T-helper 1 cell (primary cell): ENCODE results near the gene LGR6.

Experiments
- DNase-seq, 5 donors: peaks; one replicate each; pipeline ENCODE4 v3.0.0-alpha.2; 2012 to 2020

LGR6 gene

DNA sequence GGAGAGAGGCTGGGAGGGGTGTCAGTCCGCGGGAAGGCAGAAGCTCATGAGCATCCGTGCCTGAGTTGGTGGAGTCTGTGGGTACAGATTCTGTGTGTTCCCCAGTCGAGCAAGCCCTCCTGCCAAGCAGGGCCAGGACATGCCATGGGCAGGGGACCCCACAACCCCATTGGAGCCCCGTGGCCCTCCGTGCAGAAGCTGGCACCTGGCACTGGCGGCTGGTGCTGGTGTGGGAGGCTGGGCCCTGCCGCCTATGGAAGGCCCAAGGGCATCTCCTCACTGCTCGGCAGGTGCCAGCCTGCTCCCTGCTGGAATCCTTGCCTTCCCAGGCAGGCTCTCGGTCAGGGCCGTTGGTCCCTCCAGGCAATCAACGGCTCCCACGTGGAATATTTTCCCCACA is 74.4 kb downstream of the LGR6 start:
- no peak for DNase-seq

DNA sequence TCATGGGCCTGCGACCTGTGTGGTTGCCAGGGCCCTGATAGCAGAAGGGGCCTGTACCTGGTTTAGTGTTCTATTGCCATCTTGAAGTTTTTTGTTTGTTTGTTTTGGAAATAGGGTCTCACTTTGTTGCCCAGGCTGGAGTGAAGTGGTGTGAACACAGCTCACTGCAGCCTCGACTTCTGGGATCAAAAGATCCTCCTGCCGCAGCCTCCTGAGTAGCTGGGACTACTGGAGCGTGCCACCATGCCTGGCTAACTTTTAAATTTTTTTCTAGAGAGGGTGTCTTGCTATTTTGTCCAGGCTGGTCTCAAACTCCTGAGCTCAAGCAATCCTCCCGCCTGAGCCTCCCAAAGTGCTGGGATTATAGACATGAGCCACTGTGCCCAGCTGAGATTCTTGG is 75.2 kb downstream of the LGR6 start:
- DNase-seq, result no peak

DNA sequence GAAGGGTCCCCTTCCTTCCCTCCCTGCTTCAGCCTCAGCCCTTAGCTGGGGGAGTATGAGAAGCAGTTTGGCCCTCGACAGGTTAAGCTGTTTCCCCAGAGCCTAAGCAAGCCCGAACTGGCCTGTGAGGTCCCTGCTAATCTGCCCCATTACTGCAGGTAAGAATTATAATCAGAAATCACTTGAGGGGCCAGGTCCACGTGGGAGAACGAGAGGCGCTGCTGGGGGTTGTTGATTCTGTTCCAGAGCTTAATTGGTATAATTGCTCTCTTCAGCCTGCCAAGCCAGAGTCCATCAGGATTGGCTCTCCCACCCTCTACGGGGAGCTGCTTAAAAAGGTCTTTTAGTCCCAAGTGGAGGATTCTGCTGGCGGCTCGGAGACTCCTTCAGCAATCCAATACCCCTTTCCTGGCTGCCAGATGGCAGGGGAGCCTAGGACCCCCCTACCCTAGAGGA is 77.3 kb downstream of the LGR6 start:
- DNase-seq, result no peak

DNA sequence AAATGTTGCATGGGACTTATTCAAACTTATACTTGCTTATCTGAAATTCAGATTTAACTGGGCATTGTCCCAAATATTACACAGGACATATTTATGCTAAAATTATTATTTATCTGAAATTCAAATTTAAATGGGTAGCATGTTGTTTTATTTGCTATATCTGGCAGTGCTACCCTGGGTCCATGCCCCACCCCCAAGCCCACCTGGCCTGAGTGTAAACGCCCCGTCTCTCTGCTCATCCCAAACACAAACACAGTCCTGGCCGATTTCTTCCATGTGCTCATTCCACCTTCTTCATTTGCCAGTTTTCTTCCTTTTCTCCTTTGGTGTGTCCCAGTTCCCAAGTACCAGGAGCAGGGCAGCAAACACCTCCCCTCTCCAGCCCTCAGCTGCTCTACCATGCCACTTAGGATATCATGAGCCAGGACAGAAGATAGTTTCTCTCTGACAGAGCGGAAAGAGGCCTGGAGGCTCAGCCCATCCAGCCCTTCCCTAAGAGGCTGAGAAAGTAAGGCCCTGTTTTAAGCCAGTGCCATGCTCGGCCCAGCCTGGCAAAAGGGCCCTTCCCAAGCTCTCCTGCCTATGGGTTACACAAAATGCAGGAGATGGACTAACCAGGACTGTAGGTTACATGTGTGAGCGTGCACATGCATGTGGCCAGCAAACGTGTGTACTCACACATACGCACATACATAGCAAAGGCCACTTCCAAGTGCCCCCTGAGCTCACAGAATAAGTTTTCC is 78.7 kb downstream of the LGR6 start:
- no peak for DNase-seq

DNA sequence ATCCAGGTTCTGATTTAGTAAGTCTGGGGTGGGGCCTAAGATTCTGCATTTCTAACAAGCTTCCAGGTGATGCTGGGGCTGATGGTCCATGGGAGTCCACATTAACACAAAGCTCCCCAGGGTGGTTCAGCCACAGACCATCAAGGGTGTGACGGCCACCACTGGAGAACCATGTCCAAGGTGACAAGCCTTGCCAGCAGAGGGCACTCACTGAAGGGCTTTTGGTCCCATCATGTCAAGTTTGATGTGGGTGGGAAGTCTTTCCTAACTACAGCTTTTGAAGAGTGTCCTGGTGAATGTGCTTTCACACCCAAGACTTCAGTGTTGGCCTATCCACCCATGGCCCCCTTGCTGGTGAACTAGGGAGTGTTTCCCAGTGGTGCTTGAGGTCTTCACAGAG is 81.0 kb downstream of the LGR6 start:
- peak in 4 of 5 donors; percentile 18 to 29 (median 26) for DNase-seq

DNA sequence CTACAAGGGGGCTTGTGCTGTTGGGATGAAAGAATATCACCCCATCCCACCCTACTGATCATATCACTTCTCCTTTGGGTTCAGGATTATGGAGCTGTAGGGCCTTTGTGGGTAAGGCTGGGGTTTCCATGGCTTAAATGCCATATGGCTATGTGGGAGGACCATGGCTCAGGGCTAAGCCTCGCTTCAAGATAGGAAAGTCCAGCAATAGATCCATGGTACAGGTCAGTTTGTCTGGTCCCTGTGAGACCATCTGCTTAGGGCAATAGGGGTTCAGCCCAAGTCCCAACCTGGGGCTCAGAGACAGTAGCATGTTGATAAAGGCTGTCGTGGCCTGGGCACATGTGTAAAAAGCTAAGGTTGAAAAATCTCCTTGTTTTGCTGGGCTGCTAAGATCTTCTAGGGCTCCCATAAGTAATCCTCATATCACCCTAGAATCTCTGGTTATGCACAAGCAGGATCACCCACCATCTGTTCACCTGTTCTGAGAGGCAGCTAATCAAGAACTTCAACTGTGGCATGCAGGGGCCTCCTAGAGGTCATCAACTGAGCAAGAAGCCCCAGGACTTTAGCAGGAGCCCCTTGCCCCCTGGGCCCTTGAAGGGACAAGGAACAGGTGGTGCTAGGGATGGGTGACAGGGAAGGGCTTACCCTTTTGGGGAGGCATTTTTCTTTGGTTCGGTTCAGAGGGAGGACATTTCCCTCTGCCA is 81.6 kb downstream of the LGR6 start:
- no peak for DNase-seq

DNA sequence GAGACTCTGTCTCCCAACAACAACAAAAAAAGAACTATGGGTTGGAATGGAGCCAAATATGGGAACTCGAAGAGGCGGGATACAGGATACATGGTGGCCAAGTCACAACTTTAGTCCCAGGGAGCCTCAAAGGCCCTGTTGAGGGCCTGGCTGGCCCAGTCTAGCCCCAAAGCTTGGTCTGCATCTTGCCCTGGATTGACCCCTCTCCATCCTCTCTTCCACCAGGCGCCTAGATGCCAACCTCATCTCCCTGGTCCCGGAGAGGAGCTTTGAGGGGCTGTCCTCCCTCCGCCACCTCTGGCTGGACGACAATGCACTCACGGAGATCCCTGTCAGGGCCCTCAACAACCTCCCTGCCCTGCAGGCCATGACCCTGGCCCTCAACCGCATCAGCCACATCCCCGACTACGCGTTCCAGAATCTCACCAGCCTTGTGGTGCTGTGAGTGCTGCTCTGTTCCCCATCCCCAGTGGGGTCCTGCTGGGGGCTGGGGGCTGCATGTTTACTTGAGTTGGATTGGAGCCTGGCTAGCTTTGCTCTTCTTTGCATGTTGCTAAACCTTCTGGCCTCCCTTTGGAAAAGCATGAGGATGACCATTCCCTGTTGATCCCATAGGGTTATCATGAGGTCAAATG is 82.6 kb downstream of the LGR6 start:
- no peak for DNase-seq

DNA sequence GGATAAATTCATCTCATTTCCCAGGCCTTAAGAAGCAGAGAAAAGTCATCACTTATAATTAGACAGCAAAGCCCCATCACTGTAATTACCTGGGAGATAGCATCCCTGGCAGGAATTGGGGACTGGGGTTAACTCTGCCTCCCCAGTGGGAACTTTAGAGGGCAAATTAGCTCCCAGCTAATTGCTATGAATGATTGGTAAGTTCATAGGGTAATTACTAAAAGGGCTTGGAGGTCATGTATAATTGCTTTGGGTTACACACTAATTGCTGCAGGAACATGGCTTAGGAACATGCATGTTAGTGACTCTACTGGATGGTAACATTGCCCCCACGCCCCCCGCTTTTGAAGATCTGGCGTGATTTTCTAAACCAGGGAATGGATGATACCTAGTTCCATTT is 83.3 kb downstream of the LGR6 start:
- DNase-seq, result no peak

DNA sequence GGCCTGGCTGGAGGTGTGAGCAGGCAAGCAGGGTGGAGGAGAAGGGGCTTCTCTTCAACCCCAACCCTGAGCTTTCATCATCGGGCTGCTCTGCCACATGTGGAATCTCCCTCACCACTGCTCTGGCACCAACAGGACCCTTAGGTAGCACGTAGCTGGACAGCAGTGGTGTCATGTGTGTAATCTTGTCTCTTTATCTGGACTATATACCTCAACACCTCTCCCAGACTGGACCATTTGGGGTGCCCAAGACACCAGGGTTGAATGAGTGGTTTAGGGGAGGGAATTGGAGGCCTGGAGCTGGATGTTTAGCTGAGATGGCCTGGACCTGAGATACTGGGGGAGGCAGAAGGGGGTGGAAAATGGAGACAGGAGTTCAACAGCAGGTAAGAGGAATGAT is 85.2 kb downstream of the LGR6 start:
- DNase-seq, result no peak

DNA sequence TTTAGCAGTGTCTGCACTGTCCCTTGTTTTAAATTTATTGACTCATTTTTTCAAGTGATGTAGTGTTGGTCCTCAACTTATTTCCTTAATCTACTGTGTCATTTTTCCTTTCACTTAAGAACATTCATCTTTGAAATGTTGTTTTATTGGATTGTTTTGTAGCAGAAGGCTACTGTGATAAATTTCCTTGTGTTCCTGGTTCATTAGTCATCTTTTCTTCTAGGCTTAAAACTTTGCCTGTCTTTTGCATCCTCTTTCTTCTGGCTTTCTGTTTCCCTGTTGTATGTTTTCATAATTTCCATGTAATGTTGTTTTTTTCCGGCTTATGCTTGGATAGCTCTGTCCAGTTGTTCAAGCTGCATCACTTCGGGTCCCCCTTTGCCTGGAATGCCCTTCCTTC is 86.2 kb downstream of the LGR6 start:
- no peak for DNase-seq

DNA sequence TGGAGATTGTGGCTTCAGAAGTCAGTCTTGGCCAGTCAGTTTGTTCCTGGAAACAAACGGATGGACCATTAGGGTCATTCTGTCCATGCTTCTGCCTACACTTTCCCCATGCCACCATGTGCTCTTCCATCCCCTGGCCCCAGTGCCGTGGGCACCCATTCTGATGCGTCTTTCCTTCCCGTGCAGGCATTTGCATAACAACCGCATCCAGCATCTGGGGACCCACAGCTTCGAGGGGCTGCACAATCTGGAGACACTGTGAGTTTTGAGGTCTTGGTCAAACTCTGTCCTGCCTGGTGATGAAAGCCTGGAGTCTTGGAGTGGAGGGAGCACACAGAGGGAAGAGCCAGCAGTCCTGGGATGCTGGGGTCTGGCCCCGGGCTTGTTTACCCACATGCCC is 87.0 kb downstream of the LGR6 start:
- DNase-seq, result no peak

DNA sequence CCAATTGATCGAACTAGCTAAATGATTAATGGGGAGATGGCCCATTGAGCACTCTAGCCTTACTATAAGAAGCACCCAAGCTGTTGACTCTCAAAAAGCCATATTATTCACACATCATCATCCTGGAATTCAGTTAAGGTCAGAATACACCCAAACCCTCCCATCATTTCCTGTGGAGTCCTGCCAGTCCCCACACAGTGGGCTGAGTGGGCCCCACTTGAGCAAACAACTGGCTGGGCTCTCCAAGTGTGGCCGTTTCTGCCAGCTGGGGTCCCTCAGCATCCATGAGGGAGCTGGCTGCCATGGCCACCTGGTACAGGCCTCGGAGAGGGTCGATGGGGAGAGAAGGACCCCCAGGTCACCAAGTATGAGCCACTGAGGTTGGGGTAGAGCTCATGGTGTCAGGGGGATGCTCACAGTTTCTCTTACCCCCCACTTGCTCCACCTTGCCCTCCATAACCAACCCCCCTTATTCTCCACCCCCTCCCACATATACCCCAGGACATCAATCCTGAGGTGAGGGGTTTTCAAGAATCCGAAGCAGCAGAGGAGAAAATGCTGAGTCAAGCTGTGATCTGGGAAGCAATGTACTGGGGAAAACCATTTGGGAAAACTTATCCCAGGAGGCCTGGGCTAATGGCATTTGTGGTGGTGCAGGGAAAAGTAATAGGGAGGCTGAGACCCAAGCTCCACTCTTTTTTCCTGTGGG is 87.9 kb downstream of the LGR6 start:
- no peak for DNase-seq

DNA sequence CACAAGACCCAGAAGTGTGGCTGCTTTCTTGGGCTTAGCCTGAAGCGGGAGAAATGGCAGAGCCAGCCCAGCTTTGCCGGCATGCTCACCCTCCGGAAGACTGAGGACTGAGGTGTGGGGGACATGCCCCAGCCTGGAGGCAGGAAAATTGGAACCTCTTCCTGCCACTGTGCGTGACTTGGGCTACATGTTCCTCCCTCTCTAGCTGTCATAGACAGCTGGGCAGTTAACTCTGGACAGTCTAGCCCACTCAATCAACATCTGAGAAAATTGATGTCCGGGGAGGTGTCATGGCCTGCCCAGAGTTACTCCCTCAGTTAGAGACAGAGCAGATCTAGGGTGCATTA is 88.4 kb downstream of the LGR6 start:
- no peak for DNase-seq

DNA sequence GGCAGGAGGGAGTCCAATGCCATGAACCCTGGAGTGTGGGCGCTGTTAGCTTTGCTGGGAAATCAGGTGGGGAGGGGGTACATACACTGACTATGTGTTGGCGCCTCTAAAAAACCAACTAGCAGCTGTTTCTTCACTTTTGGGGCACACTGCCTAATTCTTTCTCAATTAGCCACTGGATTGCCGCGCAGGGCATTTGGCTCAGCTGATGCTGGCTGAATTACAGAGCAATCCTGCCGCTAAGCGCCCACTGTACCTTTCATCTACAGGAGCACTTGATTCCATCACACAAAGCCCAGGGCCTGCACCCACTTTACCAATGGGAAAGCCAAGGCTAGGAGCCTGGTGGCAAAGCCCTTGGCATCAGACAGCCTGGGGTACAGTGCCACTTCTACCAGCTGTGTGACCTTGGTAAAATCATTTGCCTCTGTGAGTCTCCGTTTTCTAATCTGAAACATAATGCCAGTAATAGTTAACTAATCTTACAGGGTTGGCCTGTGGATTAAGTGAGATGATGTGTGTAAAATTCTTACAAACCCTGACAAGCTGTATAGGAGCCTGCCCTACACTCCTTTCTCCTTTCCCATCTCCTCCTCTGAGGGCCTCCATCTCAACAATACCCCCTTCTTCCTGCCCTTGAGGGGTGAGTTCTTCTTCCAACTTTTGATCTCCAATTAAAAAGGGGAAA is 89.1 kb downstream of the LGR6 start:
- DNase-seq, result no peak

DNA sequence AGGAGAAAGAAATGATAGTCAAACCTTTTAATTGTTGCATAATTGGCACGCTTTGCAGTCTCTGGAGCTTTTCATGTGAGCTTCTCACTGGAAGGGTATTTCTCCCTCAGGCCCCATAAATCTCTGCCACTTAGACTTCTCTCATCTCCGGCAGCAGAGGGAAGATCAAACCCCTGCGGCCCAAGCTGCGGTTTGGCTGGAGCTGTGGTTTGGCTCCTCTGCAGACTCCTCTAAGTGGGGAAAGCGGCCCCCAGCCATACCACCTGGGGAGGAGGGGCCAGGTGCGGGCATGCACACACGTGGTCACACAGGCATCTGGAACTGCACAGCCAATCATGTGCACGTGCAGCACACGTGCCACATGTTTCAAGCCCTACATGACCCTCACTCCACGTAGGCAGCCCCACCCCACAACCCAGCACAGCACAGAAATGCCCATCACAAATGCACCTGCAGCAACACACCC is 89.8 kb downstream of the LGR6 start:
- no peak for DNase-seq

DNA sequence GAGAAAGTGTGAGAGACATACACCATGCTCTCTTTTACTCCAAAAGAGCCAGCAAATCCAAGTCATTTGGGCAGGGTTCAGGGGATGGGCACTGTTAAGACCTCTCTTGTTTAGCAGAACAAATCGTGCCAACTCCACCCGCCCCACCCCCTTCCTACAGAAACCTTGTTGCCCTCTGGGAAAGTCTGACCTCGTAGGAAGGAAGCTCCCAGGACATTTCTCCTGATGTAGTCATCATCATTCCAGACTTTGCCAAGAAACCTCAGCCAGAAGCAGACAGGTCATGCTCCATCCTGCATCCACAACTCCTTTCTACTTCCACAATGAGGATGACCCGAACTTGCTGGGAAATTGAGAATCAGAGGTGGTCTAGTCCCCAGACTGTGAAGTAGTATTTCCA is 90.4 kb downstream of the LGR6 start:
- no peak for DNase-seq

DNA sequence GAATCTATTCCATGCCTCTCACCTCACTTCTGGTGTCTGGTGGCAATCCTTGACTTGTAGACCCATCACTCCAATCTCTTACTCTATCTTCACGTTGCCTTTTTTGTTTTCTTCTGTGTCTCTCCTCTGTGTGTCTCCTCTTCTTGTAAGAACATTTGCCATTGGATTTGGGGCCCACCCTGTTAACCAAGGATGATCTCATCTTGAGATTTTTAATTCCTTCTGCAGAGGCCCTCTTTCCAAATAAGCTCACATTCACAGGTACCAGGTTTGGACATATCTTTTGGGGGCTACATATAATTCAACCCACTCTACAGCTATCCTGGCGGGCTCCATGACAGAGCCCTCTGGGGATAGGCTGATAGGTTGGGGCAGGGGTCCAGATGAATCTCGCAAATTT is 92.3 kb downstream of the LGR6 start:
- no peak for DNase-seq

DNA sequence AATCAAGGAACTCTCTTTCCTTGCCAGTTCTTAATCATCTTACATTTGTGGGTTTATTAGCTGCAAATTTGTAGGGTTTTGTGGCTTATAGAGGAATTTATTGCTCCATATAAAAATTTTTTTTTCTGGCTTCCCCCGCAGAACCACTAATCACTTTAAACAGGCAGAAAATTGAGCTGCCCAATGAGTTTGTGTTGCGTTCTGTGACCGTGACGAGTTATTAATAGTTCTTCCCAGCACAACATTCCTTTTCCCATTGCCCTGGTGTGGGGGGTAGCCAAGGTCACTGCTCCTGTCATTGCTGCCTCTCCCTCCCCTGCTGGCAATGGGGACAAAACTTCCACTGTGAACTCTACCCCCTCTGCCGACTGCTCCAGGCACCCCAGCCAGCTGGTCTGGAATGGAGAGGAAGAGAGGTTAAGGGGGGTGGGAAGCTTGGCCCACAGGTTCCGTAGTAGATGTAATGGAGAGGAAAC is 93.1 kb downstream of the LGR6 start:
- no peak for DNase-seq

DNA sequence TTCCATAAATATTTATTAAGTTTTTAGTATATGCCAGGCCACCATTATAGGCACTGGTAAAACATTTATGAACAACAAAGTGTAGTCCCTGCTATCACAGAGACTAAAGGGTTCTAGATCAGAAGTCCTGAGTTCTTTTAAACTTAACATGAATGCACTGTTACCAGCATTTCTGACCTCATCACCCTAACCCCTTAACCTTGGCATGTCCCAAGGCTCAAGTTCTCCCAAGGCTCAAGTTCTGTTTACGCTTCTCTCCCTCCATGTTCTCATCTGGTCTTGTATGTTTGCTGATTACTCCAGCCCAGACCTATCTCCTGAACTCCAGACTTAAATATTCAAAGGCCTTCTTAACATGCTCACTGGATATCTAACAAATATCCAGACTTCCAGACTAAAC is 93.6 kb downstream of the LGR6 start:
- no peak for DNase-seq

DNA sequence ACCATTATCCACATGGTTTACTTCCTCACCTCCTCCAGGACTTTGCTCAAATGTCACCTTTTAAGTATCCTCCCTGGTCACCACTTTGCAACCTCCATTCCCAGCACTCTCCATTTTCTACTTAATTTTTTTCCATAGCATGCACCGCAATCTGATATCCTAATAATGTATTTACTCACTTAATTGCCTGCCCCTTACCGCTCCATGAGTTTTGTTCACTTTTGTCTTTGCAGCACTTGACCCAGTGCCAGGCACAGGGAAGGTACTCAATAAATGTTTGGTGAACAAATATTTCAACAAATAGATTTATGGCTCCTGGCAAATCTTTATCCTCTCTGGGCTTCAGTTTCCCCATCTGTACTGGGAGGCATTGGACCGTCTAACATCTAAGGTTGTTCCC is 94.6 kb downstream of the LGR6 start:
- no peak for DNase-seq

DNA sequence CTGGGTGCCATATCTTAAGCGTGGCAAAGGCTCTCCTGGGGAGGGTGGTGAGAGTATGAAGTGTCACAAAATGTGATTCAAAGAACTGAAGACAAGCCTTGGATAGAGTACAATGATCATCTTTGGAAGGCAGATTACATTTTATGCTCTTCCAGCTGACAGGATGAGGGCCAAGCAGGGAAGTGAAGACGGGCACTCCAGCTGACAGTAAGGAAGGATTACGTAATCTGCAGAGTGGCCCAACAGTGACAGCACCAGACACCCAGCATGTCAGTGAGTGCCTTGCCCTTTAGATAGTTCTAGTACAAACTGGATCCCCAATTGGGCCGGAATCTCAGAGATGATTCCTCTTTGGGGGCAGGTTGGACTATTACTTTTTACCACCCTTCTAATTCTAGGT is 95.4 kb downstream of the LGR6 start:
- no peak for DNase-seq

DNA sequence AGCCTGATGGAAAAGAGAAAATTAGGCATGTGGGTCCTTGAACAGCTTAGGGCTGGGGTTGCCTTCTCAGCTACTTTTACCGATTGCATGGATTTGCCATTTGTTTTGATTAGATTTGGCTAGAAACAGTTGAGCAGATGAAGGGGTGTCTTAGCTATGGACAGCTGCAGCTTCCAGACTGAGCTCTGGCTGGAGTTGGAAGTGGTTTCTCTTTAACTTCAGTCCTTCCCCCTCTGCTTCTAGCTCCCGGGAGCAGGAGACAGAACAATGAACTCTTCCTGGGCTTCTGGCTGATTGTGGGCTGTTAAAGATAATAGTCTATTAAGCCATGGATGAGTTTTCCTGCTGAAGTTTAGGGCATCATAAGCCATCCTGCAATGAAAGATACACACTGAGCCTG is 97.4 kb downstream of the LGR6 start:
- DNase-seq, result no peak
